GM19023 (cell line): ENCODE data around the gene MAP2K7.
"Not testable (repeated sequence)": the region's sequence is repeated elsewhere in the genome, so short reads cannot be mapped to it uniquely, and the experiment has no call there.

Experiments
- ATAC-seq: cut with Tn5 transposase; IDR thresholded peaks from one replicate; pipeline ENCODE4 v1.9.1; 2021; ENCODE audit warnings: mild to moderate bottlenecking, moderate library complexity; ENCODE audit not compliant: unreplicated experiment

MAP2K7 gene

GRCh38 chr19:7959211-7959610 is 55.5 kb downstream of the MAP2K7 start:
- no peak for ATAC-seq

GRCh38 chr19:7961082-7961481 is 57.4 kb downstream of the MAP2K7 start:
- ATAC-seq = not testable (repeated sequence)

- no peak for ATAC-seq
Measured at GRCh38 chr19:7961920-7962626, 58.4 kb downstream of the MAP2K7 start.

GRCh38 chr19:7962644-7963268 is 59.1 kb downstream of the MAP2K7 start:
- ATAC-seq = no peak

- no peak for ATAC-seq
Measured at GRCh38 chr19:7963566-7963965, 59.9 kb downstream of the MAP2K7 start.
